ENCODE data around the gene MUTYH.

GRCh38 chr1:45346473-45346872, 6.2 kb upstream of the MUTYH start:
- no peak for TF ChIP-seq CTCF (conservative IDR thresholded peaks at IDR 0.05; ENCODE audit: low read depth, low read length)
- TF ChIP-seq EZH2 (IDR thresholded peaks at IDR 0.05; ENCODE audit: borderline replicate concordance, low read depth, low read length, poor library complexity, severe bottlenecking): no peak

All from A673 (cell line).